ENCODE measurements around the gene TOM1L2. TPM values are rescaled to one million over a fixed set of nuclear protein-coding genes. Genes with fewer than 3 reads are reported as not detected.

The TOM1L2 gene
- polyA plus RNA-seq, 1 donor from 2014 or later, result 40.9 TPM

DNA sequence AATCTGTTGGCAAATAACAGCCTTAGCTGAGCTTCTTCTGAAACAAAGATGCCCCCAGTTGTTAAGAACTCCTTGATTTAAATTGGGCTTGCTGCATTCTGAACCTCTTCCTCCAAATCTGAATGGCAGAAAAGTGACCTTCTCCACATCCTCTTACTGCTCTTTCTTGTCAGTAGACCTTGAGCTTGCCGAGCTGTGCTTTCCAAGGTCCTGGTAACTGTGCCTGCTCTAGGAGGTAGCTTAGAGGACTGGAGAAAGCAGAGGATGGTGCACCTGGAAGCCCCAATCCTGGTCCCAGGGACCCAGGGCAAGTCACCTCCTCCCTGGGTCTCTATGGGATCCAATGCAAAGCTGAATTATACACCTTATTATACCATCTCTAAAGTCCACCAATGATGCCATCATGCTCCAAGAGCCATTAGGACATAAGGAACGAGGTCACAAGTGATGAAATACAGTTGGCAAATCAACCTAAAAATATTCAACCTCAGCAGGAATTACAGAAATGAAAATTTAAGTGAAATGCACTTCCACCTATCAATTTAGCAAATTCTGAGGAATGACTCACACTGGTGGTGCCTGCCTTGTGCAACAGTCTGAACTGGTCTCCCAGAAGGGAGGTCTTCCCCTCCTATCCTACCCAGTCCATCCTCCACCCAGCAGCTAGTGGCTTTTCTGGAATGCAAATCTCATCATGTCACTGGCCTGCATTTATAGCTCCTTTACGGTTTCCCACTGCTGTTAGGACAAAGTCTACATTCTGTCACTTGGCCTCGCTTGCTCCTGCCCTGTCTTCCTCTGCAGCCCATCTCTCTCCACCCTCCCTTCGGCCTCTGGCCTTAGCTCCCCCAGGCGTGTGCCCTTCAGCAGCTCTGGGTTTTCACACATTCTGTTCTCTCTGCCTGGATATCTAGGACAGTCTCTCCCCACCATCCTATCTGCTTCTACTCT lies 36.6 kb downstream of the TOM1L2 start:
- Histone ChIP-seq H3K79me2 (replicated peaks; ENCODE audit: insufficient read depth, low read length) (peaks cover 21% of the 10 kb centered on the region), H3K4me2 (ENCODE audit: low read length) (no peak overlapping the region), H3F3A (ENCODE audit: insufficient read depth, low read length, poor library complexity, severe bottlenecking) (no peaks in the 10 kb centered on the region), H3K9ac (ENCODE audit: low read length) (no peak overlapping the region), H3K27me3 (ENCODE audit: insufficient read depth, low read depth, low read length) (no peaks in the 10 kb centered on the region), H3K27ac (ENCODE audit: low read length) (peak overlapping the region; percentile 97), H3K36me3 (ENCODE audit: insufficient read depth, low read length) (no peaks in the 10 kb centered on the region), H2AFZ (ENCODE audit: low read depth, low read length) (no peak overlapping the region), H4K20me1 (ENCODE audit: insufficient read depth) (no peaks in the 10 kb centered on the region), H3K9me3 (ENCODE audit: low read length) (no peaks in the 10 kb centered on the region), H3K9me2 (ENCODE audit: insufficient read depth, low read length) (no peaks in the 10 kb centered on the region), H3K4me3 (ENCODE audit: low read length) (no peak overlapping the region)
- TF ChIP-seq RAD21 (conservative IDR thresholded peaks at IDR 0.05) (no peak), TAF1 (IDR thresholded peaks at IDR 0.05; ENCODE audit: low read depth) (no peak), CTCF (IDR thresholded peaks at IDR 0.05; ENCODE audit: poor library complexity, severe bottlenecking) (no peak), EP300 (conservative IDR thresholded peaks at IDR 0.05; ENCODE audit: poor library complexity, severe bottlenecking) (no peak), MXI1 (conservative IDR thresholded peaks at IDR 0.05; ENCODE audit: poor library complexity, severe bottlenecking) (no peak), SMC3 (conservative IDR thresholded peaks at IDR 0.05; ENCODE audit: poor library complexity) (no peak), REST (IDR thresholded peaks at IDR 0.05; ENCODE audit: borderline replicate concordance) (no peak), EZH2 (IDR thresholded peaks at IDR 0.05; ENCODE audit: borderline replicate concordance, insufficient read depth, low read length, poor library complexity, severe bottlenecking) (no peak), POLR2AphosphoS5 (IDR thresholded peaks at IDR 0.05) (no peak)

DNA sequence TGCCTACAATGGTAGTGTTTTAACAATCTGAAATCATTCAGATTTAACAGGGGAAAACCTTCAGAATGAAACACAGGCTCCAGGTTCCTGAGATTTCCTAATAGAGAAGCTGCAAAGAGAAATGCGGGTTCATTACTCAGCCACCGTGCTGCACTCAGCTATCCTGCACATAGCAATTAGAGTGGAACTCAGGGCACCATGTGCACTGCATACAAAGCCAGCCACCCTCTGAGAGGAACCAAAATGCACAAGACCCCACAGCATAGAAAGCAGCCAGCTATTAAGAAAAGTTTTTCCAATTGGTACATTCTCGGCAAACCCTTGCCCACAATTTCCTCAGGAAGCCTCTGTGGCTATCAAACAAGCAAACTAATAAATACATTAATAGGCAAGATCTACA lies 37.4 kb downstream of the TOM1L2 start:
- Histone ChIP-seq H3F3A (ENCODE audit: insufficient read depth, low read length, poor library complexity, severe bottlenecking) (peaks cover under 1% of the 10 kb centered on the region), H3K4me2 (ENCODE audit: low read length) (no peak overlapping the region), H3K36me3 (ENCODE audit: insufficient read depth, low read length) (no peaks in the 10 kb centered on the region), H3K79me2 (replicated peaks; ENCODE audit: insufficient read depth, low read length) (peaks cover 21% of the 10 kb centered on the region), H2AFZ (ENCODE audit: low read depth, low read length) (no peak overlapping the region), H3K9ac (ENCODE audit: low read length) (peak overlapping the region; percentile 13), H3K9me3 (ENCODE audit: low read length) (no peaks in the 10 kb centered on the region), H3K27ac (ENCODE audit: low read length) (peak overlapping the region; percentile 4), H4K20me1 (ENCODE audit: insufficient read depth) (no peaks in the 10 kb centered on the region), H3K9me2 (ENCODE audit: insufficient read depth, low read length) (no peaks in the 10 kb centered on the region), H3K27me3 (ENCODE audit: insufficient read depth, low read depth, low read length) (no peaks in the 10 kb centered on the region), H3K4me3 (ENCODE audit: low read length) (no peak overlapping the region)
- no peak for TF ChIP-seq EP300 (conservative IDR thresholded peaks at IDR 0.05; ENCODE audit: poor library complexity, severe bottlenecking)
- TF ChIP-seq EZH2 (IDR thresholded peaks at IDR 0.05; ENCODE audit: borderline replicate concordance, insufficient read depth, low read length, poor library complexity, severe bottlenecking), result no peak
- TF ChIP-seq CTCF (IDR thresholded peaks at IDR 0.05; ENCODE audit: poor library complexity, severe bottlenecking), result no peak
- no peak for TF ChIP-seq TAF1 (IDR thresholded peaks at IDR 0.05; ENCODE audit: low read depth)
- no peak for TF ChIP-seq SMC3 (conservative IDR thresholded peaks at IDR 0.05; ENCODE audit: poor library complexity)
- TF ChIP-seq REST (IDR thresholded peaks at IDR 0.05; ENCODE audit: borderline replicate concordance), result no peak
- TF ChIP-seq MXI1 (conservative IDR thresholded peaks at IDR 0.05; ENCODE audit: poor library complexity, severe bottlenecking), result no peak
- no peak for TF ChIP-seq POLR2AphosphoS5 (IDR thresholded peaks at IDR 0.05)
- TF ChIP-seq RAD21 (conservative IDR thresholded peaks at IDR 0.05), result no peak

Measured in neural cell (in vitro differentiated cells).